ENCODE data around the gene COMT.

Gene COMT

GRCh38 chr22:19971276-19972124 lies 29.9 kb downstream of the COMT start:
- no peak overlapping the region for H3K9ac ChIP-seq (ENCODE audit: low read depth, low read length)
- H3K4me1 ChIP-seq (ENCODE audit: insufficient read depth, low read length) = peaks cover 13% of the 10 kb centered on the region; the same call in 1 of the 2 replicates
- H3K36me3 ChIP-seq (ENCODE audit: insufficient read depth, low read length) = 0 out of 2 replicates have a peak, but pooled peaks cover 4% of the 10 kb centered on the region
- no peaks in the 10 kb centered on the region for H3K9me3 ChIP-seq (ENCODE audit: control insufficient read depth, insufficient read depth, low read length)

- Histone ChIP-seq H3K9ac (ENCODE audit: low read depth, low read length) (no peak overlapping the region), H3K9me3 (ENCODE audit: control insufficient read depth, insufficient read depth, low read length) (no peaks in the 10 kb centered on the region), H3K4me1 (ENCODE audit: insufficient read depth, low read length) (peaks cover 13% of the 10 kb centered on the region; the same call in 1 of the 2 replicates), H3K36me3 (ENCODE audit: insufficient read depth, low read length) (0 out of 2 replicates have a peak, but pooled peaks cover 4% of the 10 kb centered on the region)
Observed at GRCh38 chr22:19972251-19972650, 30.7 kb downstream of the COMT start.

GRCh38 chr22:19972652-19973550 lies 31.3 kb downstream of the COMT start:
- peaks cover 13% of the 10 kb centered on the region; the same call in 1 of the 2 replicates for H3K4me1 ChIP-seq (ENCODE audit: insufficient read depth, low read length)
- no peaks in the 10 kb centered on the region for H3K9me3 ChIP-seq (ENCODE audit: control insufficient read depth, insufficient read depth, low read length)
- 0 out of 2 replicates have a peak, but pooled peaks cover 4% of the 10 kb centered on the region for H3K36me3 ChIP-seq (ENCODE audit: insufficient read depth, low read length)
- no peak overlapping the region for H3K9ac ChIP-seq (ENCODE audit: low read depth, low read length)

GRCh38 chr22:19973551-19974267 lies 32.1 kb downstream of the COMT start:
- Histone ChIP-seq H3K9me3 (ENCODE audit: control insufficient read depth, insufficient read depth, low read length) (no peaks in the 10 kb centered on the region), H3K36me3 (ENCODE audit: insufficient read depth, low read length) (0 out of 2 replicates have a peak, but pooled peaks cover 6% of the 10 kb centered on the region), H3K9ac (ENCODE audit: low read depth, low read length) (no peak overlapping the region), H3K4me1 (ENCODE audit: insufficient read depth, low read length) (peaks cover 13% of the 10 kb centered on the region; the same call in 1 of the 2 replicates)

- H3K36me3 ChIP-seq (ENCODE audit: insufficient read depth, low read length) = 0 out of 2 replicates have a peak, but pooled peaks cover 10% of the 10 kb centered on the region
- H3K4me1 ChIP-seq (ENCODE audit: insufficient read depth, low read length) = peaks cover 13% of the 10 kb centered on the region; the same call in 1 of the 2 replicates
- H3K9me3 ChIP-seq (ENCODE audit: control insufficient read depth, insufficient read depth, low read length) = no peaks in the 10 kb centered on the region
- no peak overlapping the region for H3K9ac ChIP-seq (ENCODE audit: low read depth, low read length)
Observed at GRCh38 chr22:19974268-19974861, 32.8 kb downstream of the COMT start.

- Histone ChIP-seq H3K9me3 (ENCODE audit: control insufficient read depth, insufficient read depth, low read length) (no peaks in the 10 kb centered on the region), H3K4me1 (ENCODE audit: insufficient read depth, low read length) (peaks cover 13% of the 10 kb centered on the region; the same call in 1 of the 2 replicates), H3K9ac (ENCODE audit: low read depth, low read length) (no peak overlapping the region), H3K36me3 (ENCODE audit: insufficient read depth, low read length) (peaks cover 13% of the 10 kb centered on the region; the same call in 1 of the 2 replicates)
Observed at GRCh38 chr22:19974935-19975706, 33.5 kb downstream of the COMT start.

- no peak overlapping the region for H3K9ac ChIP-seq (ENCODE audit: low read depth, low read length)
- H3K36me3 ChIP-seq (ENCODE audit: insufficient read depth, low read length) = peaks cover 12% of the 10 kb centered on the region; the same call in 1 of the 2 replicates
- H3K4me1 ChIP-seq (ENCODE audit: insufficient read depth, low read length) = peaks cover 13% of the 10 kb centered on the region; the same call in 1 of the 2 replicates
- H3K9me3 ChIP-seq (ENCODE audit: control insufficient read depth, insufficient read depth, low read length) = no peaks in the 10 kb centered on the region
Observed at GRCh38 chr22:19975707-19976035, 34.1 kb downstream of the COMT start.

- Histone ChIP-seq H3K36me3 (ENCODE audit: insufficient read depth, low read length) (peaks cover 9% of the 10 kb centered on the region; the same call in 1 of the 2 replicates), H3K9ac (ENCODE audit: low read depth, low read length) (no peak overlapping the region), H3K9me3 (ENCODE audit: control insufficient read depth, insufficient read depth, low read length) (no peaks in the 10 kb centered on the region), H3K4me1 (ENCODE audit: insufficient read depth, low read length) (peaks cover 13% of the 10 kb centered on the region; the same call in 1 of the 2 replicates)
Observed at GRCh38 chr22:19976671-19977070, 35.1 kb downstream of the COMT start.

GRCh38 chr22:19977296-19978243 lies 36.0 kb downstream of the COMT start:
- peaks cover 9% of the 10 kb centered on the region; the same call in 1 of the 2 replicates for H3K36me3 ChIP-seq (ENCODE audit: insufficient read depth, low read length)

GRCh38 chr22:19978748-19979147 lies 37.2 kb downstream of the COMT start:
- no peak overlapping the region for H3K9ac ChIP-seq (ENCODE audit: low read depth, low read length)
- peaks cover 9% of the 10 kb centered on the region; the same call in 1 of the 2 replicates for H3K36me3 ChIP-seq (ENCODE audit: insufficient read depth, low read length)
- H3K9me3 ChIP-seq (ENCODE audit: control insufficient read depth, insufficient read depth, low read length) = no peaks in the 10 kb centered on the region
- H3K4me1 ChIP-seq (ENCODE audit: insufficient read depth, low read length) = peaks cover 15% of the 10 kb centered on the region; the same call in 1 of the 2 replicates

More at GRCh38 chr22:19977296-19978243, 36.0 kb downstream of the COMT start:
- no peak overlapping the region for H3K9ac ChIP-seq (ENCODE audit: low read depth, low read length)
- H3K9me3 ChIP-seq (ENCODE audit: control insufficient read depth, insufficient read depth, low read length) = no peaks in the 10 kb centered on the region
- H3K4me1 ChIP-seq (ENCODE audit: insufficient read depth, low read length) = peaks cover 13% of the 10 kb centered on the region; the same call in 1 of the 2 replicates

- Histone ChIP-seq H3K9ac (ENCODE audit: low read depth, low read length) (no peak overlapping the region), H3K4me1 (ENCODE audit: insufficient read depth, low read length) (peaks cover 24% of the 10 kb centered on the region; the same call in 1 of the 2 replicates), H3K9me3 (ENCODE audit: control insufficient read depth, insufficient read depth, low read length) (no peaks in the 10 kb centered on the region), H3K36me3 (ENCODE audit: insufficient read depth, low read length) (peaks cover 9% of the 10 kb centered on the region; the same call in 1 of the 2 replicates)
Observed at GRCh38 chr22:19979712-19980493, 38.3 kb downstream of the COMT start.
